Fibroblast of gingiva (primary cell): ENCODE data around the gene RIMBP2.

ENCODE experiments used
- DNase-seq: peaks from one replicate; pipeline ENCODE4 v3.0.0-alpha.2; 2011; ENCODE audit warnings: low read depth

RIMBP2 gene

DNA sequence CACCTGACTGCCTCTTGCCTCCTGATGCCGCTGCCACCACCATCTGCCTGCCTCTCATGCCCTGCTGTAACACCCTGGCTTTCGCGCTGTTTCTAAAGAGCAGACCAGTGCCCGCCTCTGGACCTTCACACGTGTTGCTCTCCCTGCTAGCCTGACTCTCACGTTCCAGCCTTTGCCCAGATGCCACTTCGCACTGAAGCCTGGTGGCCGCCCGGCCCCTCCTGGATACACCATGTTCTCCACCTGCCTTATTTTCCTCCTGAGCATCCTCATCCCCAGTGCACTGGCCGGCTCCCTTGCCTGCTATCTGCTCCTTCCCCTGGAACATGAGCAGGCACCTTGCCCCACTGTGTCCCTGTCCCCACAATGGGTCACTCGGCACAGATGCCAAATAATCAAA, 231.9 kb downstream of the RIMBP2 start:
- DNase-seq: no peak

DNA sequence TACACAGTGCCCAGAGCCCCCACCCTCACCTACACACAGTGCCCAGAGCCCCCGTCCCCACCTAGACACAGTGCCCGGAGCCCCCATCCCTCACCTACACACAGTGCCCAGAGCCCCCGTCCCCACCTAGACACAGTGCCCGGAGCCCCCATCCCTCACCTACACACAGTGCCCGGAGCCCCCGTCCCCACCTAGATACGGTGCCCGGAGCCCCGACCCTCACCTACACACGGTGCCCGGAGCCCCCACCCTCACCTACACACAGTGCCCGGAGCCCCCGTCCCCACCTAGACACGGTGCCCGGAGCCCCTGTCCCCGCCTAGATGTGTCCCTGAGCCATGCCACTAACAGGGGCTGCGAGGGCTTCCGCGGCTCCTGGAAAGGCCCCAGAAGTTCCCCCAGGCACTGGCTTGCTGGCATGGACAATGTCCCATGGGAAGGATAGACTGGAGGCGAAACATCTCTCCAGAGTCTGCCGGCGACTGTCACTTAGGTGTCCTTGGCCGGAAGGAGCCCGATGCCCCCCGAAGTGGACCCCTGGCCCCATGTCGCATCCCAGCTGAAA, 232.4 kb downstream of the RIMBP2 start:
- DNase-seq: no peak

- DNase-seq: no peak
These were observed 233.7 kb downstream of the RIMBP2 start for GRCh38 chr12:130482448-130482847.

DNA sequence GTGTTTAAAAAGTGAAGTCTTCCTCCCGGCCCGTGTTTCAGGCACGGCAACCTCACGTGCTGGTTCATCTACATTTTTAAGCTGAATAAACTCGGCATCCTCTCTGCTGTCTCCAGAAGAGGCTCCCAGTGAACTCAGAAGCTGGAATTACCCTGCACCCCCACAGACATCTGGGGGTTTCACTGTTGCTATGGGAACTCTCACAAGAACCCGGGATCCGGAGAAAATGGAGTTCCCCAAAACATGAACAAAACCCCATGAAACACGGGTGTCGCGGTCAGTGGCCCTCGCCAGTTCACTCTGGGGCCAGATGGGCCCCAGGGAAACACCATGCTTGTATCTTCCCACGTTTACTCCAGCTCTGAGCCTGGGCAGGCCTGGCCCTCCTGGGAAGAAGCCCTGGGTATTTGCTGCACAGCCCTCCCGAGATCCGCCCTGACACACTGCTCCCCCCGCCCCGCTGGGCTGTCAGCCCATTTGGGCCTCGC, 234.7 kb downstream of the RIMBP2 start:
- no peak for DNase-seq

DNA sequence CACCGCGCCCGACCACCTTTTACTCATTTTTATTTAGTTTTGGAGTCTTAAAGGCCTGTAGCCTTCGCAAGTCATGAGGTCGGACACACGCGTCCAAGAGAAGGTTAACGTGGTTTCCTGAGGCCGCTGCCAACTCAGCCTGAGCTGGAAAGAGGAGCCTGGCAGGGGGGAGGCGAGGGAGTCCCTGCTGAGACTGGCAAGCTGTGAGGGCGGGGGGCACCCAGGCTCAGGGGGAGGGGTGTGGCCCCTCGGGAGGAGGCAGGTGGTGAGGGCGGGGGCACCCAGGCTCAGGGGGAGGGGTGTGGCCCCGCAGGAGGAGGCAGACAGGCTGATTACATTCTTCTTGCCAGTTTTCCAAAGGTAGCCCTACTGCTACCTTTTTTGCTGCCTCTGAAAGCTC, 235.2 kb downstream of the RIMBP2 start:
- no peak for DNase-seq

DNA sequence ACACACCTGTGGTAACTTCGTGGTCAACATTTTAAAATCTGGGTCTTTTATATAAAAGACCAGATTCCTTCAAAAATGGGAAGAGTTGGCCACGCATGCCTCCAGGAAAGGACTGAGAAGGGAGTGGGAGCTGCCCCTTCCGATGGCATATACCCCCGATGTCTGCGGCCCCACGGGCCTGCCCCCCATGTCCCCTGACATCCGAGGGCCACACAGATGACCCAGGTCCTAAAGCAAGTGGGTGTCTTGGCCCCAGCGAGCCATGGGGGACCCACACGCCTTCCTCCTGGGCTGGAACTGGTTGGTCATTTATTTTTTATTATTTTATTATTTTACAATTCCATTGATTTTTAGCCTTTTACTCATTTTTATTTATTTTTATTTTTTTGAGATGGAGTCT, 235.9 kb downstream of the RIMBP2 start:
- no peak for DNase-seq

GRCh38 chr12:130479401-130480125, 236.5 kb downstream of the RIMBP2 start:
- DNase-seq: no peak

GRCh38 chr12:130478786-130479185, 237.3 kb downstream of the RIMBP2 start:
- no peak for DNase-seq

DNA sequence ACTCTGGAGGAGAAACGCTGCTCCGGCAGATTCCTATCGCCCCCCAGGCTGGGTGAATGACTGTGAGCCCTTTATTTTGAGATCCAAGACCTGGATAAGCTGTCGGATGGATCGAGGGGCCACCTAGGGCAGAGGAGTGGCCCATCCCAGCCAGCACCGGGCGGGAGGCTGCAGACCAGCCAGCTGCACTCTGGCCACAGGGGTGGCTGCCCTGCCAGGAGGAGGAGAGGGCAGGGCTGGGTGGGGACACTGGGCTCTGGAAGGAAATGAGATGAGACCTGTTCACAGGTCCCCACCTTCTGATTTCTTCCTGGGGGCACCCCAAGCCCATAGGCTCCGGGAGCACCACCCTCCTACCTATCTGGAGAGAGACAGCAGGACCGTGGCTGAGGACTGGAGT, 238.4 kb downstream of the RIMBP2 start:
- DNase-seq: no peak

- DNase-seq: no peak
These were observed 238.8 kb downstream of the RIMBP2 start for GRCh38 chr12:130477266-130477665.

DNA sequence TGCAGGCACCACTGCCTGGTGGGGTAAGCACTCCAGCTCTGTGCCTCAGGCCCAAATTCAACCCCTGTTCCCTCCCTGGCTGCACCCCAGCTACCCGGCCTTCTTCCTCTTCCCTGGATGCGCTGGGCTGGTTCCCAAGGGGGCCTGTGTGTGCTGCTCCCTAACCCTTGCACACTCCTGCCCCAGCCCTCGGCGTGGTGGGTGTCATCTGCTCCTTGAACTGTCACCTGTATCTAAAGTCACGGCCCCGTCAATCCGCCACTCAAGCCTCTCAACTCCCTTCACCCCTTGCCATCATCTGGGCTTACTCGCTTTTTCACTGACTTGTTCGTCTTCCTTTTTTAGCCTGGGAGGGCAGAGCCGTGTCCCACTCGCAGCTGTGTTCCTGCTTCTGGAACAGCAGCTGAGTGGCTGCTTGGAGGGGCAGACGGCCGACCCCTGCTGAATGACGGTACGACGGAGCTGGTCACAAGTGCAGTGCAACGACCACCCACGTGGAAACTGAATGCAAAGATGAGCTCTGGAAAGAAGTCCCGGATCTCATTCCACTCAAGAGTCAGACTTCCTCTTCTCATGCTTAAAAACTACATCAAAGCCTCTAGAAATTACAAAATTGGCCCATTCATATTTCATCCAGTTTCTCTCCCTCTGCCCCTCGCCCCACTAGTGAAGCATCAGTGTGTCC, 239.5 kb downstream of the RIMBP2 start:
- no peak for DNase-seq

- DNase-seq: no peak
These were observed 241.4 kb downstream of the RIMBP2 start for GRCh38 chr12:130474599-130475269.

DNA sequence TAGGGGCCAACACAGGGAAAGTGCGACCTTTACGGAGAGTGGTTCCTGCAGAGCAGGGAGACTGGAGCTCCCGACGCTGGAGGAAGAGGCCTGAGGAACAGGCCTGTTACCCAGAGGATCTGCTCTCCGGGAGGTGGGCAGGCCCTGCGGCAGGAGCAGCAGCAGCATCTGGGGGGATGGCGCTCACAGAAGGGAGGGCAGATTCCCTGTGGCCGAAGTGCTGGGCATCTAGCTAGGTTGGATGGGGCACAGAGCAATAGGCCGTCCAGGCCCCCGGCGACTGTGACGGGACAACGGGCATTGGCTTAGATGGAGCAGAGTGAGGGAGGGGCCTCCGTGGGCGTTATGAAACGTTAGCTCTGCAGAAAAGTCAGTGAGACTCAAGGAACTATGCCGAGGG, 242.8 kb downstream of the RIMBP2 start:
- no peak for DNase-seq

- no peak for DNase-seq
These were observed 245.1 kb downstream of the RIMBP2 start for GRCh38 chr12:130470969-130471368.

DNA sequence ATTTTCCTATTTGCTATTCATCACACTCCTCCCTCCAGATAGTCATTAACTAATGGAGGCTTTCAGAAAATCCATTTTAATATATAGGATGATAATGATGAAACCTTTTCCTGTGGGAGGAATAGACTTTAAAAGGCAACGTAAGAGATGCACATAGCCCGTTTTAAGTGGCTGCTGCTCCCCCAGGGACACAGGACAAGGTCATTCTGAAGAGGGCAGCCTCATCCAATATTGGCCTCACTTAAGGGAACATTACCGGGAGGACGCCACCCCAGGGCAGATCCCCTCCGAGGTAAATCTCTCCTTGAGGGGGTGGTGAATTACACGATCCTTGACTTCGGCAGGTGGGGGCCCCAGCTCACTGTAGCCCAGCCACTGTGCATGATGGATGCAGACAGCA, 246.5 kb downstream of the RIMBP2 start:
- DNase-seq: no peak

- no peak for DNase-seq
These were observed 247.3 kb downstream of the RIMBP2 start for GRCh38 chr12:130468700-130469245.

DNA sequence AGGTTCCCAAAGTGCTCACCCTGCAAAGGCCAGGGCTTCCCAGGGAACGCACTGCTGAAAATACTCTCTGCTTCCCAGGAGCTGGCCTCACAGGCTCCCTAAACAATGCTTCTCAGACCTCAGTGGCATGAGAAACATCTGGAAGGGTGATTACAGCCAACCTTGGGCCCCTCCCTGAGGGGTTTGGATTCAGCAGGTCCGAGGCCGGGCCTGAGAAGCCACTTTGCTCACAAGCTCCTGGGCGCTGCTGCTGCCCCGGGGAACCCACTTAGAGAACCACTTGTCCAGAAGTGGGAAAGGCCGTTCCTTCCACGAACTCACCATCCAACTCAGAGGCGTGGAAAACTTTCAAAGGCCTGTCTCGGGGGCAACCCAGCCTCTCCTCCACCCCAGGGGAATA, 247.9 kb downstream of the RIMBP2 start:
- no peak for DNase-seq

GRCh38 chr12:130465626-130466025, 250.5 kb downstream of the RIMBP2 start:
- no peak for DNase-seq

GRCh38 chr12:130465046-130465445, 251.1 kb downstream of the RIMBP2 start:
- DNase-seq: no peak

- no peak for DNase-seq
These were observed 252.1 kb downstream of the RIMBP2 start for GRCh38 chr12:130463818-130464670.

- DNase-seq: no peak
These were observed 252.8 kb downstream of the RIMBP2 start for GRCh38 chr12:130463275-130463658.
